ENCODE results near the gene NSUN7. TPM values are rescaled to one million over a fixed set of nuclear protein-coding genes. Genes with fewer than 3 reads are reported as not detected.

The NSUN7 gene
- total RNA-seq, 6 experiments from 2014 or later: 0.18 to 0.61 (median 0.36) TPM

- intact Hi-C loops (cut with DNase I): no loop called here
- TF ChIP-seq CTCF (IDR thresholded peaks at IDR 0.05) (no peak), POLR2A (IDR thresholded peaks at IDR 0.05) (no peak)
- no peak overlapping the region for H3K4me3 ChIP-seq
- H3K27ac ChIP-seq: no peak overlapping the region
- H3K9me3 ChIP-seq: no peaks in the 10 kb centered on the region
- ATAC-seq (no peak), DNase-seq (no peak)
- WGBS (ENCODE audit: insufficient coverage, low coverage, low lambda C conversion rate, missing lambda C conversion rate): 57% methylated on average over 10 of the region's 14 CpGs
- no peaks in the 10 kb centered on the region for H3K4me1 ChIP-seq
- H3K36me3 ChIP-seq: peaks cover 0 to 3% (median 0%) of the 10 kb centered on the region in 4 donors
- no peaks in the 10 kb centered on the region for H3K27me3 ChIP-seq
Observed at GRCh38 chr4:40842725-40843423, 93.1 kb downstream of the NSUN7 start.

GRCh38 chr4:40843696-40844095, 93.9 kb downstream of the NSUN7 start:
- no peak for DNase-seq
- Histone ChIP-seq H3K36me3 (peaks cover 0 to 3% (median 0%) of the 10 kb centered on the region in 4 donors), H3K9me3 (no peaks in the 10 kb centered on the region), H3K27ac (no peak overlapping the region), H3K4me1 (no peaks in the 10 kb centered on the region), H3K4me3 (no peak overlapping the region), H3K27me3 (no peaks in the 10 kb centered on the region)
- TF ChIP-seq CTCF (IDR thresholded peaks at IDR 0.05): peak in 2 of 4 donors; percentile 15 to 22
- TF ChIP-seq POLR2A (IDR thresholded peaks at IDR 0.05): no peak
- WGBS (ENCODE audit: insufficient coverage, low coverage, low lambda C conversion rate, missing lambda C conversion rate): no CpG with 5 or more reads among the region's 1 CpG
- intact Hi-C loops (cut with DNase I): no loop called here
- peak in 2 of 4 donors; percentile 21 to 39 for ATAC-seq

- intact Hi-C loops (cut with DNase I): no loop called here
- Histone ChIP-seq H3K4me1 (no peaks in the 10 kb centered on the region), H3K36me3 (peaks cover 0 to 3% (median 0%) of the 10 kb centered on the region in 4 donors), H3K27ac (no peak overlapping the region), H3K4me3 (no peak overlapping the region), H3K9me3 (no peaks in the 10 kb centered on the region), H3K27me3 (no peaks in the 10 kb centered on the region)
- ATAC-seq (no peak), DNase-seq (no peak)
- WGBS (ENCODE audit: insufficient coverage, low coverage, low lambda C conversion rate, missing lambda C conversion rate): 83% methylated on average over 3 of the region's 6 CpGs
- TF ChIP-seq CTCF (IDR thresholded peaks at IDR 0.05) (no peak), POLR2A (IDR thresholded peaks at IDR 0.05) (no peak)
Observed at GRCh38 chr4:40844261-40844660, 94.5 kb downstream of the NSUN7 start.

GRCh38 chr4:40845154-40845835, 95.5 kb downstream of the NSUN7 start:
- H3K9me3 ChIP-seq: no peaks in the 10 kb centered on the region
- TF ChIP-seq CTCF (IDR thresholded peaks at IDR 0.05): no peak
- no peak for TF ChIP-seq POLR2A (IDR thresholded peaks at IDR 0.05)
- no peak for DNase-seq
- intact Hi-C loops (cut with DNase I): no loop called here
- no peak overlapping the region for H3K4me3 ChIP-seq
- H3K27me3 ChIP-seq: no peaks in the 10 kb centered on the region
- no peak for ATAC-seq
- H3K27ac ChIP-seq: no peak overlapping the region
- 80% methylated on average over 9 of the region's 10 CpGs for WGBS (ENCODE audit: insufficient coverage, low coverage, low lambda C conversion rate, missing lambda C conversion rate)
- no peaks in the 10 kb centered on the region for H3K4me1 ChIP-seq
- peaks cover 0 to 3% (median 0%) of the 10 kb centered on the region in 4 donors for H3K36me3 ChIP-seq
